GM18873 (cell line): ENCODE measurements around the gene SIAH3.

Experiments used
- ATAC-seq: cut with Tn5 transposase; IDR thresholded peaks from one replicate; pipeline ENCODE4 v1.9.1; 2021; ENCODE audit warnings: mild to moderate bottlenecking, moderate library complexity, moderate number of reproducible peaks; ENCODE audit not compliant: unreplicated experiment, low FRiP score

Gene SIAH3

GRCh38 chr13:45748941-45749759 lies 102.4 kb downstream of the SIAH3 start:
- no peak for ATAC-seq

GRCh38 chr13:45747071-45747470 lies 104.5 kb downstream of the SIAH3 start:
- no peak for ATAC-seq

GRCh38 chr13:45744979-45745378 lies 106.6 kb downstream of the SIAH3 start:
- no peak for ATAC-seq

- no peak for ATAC-seq
These were observed 108.6 kb downstream of the SIAH3 start for GRCh38 chr13:45742985-45743384.

- no peak for ATAC-seq
These were observed 114.0 kb downstream of the SIAH3 start for GRCh38 chr13:45737571-45738017.

GRCh38 chr13:45733361-45733760 lies 118.2 kb downstream of the SIAH3 start:
- no peak for ATAC-seq

- ATAC-seq, result no peak
These were observed 118.6 kb downstream of the SIAH3 start for GRCh38 chr13:45732916-45733315.

GRCh38 chr13:45731455-45731854 lies 120.1 kb downstream of the SIAH3 start:
- ATAC-seq, result no peak

- ATAC-seq, result no peak
These were observed 122.8 kb downstream of the SIAH3 start for GRCh38 chr13:45728759-45729158.
